Breast epithelium (tissue), 3 donors: ENCODE results near the gene TRAFD1.

Experiments used
- POLR2A ChIP-seq: fragments of 450-650 bp; IDR thresholded peaks from one replicate; pipeline ENCODE4 v1.6.1; 2016; ENCODE audit warnings: antibody characterized with exemption, mild to moderate bottlenecking, moderate library complexity
- TF ChIP-seq, protein P1 (sequence below), 3 donors: fragments of 450-650 bp; IDR thresholded peaks; one replicate each; pipeline ENCODE4 v1.5.1; 2016 to 2017; ENCODE audit warnings: antibody characterized with exemption in 3 of 3, mild to moderate bottlenecking in 3 of 3, moderate library complexity in 3 of 3

DNA sequence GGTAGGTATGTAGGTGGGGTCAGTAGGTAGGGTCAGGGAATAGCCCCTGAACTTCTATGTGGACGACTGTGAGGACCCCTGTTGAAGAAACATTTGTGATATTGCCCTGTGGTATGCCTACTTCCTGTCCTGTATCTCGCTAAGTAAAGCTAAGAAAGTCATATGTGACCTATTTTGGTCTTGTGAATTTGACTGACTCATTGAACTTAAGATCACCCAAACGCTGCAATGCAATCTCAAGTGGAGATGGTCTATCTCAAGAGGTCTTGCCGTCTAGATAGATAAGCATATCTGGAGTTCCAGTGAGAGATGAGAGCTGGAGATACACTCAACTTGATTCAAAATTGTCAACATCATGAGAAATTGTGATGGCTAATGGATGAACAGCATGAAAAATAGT lies 73.8 kb downstream of the TRAFD1 start:
- TF ChIP-seq, protein P1, sequence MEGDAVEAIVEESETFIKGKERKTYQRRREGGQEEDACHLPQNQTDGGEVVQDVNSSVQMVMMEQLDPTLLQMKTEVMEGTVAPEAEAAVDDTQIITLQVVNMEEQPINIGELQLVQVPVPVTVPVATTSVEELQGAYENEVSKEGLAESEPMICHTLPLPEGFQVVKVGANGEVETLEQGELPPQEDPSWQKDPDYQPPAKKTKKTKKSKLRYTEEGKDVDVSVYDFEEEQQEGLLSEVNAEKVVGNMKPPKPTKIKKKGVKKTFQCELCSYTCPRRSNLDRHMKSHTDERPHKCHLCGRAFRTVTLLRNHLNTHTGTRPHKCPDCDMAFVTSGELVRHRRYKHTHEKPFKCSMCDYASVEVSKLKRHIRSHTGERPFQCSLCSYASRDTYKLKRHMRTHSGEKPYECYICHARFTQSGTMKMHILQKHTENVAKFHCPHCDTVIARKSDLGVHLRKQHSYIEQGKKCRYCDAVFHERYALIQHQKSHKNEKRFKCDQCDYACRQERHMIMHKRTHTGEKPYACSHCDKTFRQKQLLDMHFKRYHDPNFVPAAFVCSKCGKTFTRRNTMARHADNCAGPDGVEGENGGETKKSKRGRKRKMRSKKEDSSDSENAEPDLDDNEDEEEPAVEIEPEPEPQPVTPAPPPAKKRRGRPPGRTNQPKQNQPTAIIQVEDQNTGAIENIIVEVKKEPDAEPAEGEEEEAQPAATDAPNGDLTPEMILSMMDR (IDR thresholded peaks at IDR 0.05), result no peak
- TF ChIP-seq POLR2A, result no peak
